GM10266 (cell line): ENCODE data around the gene GON4L.

Source experiments
- DNase-seq: peaks from one replicate; pipeline ENCODE4 v3.0.0; 2012; ENCODE audit errors: extremely low spot score
- CTCF ChIP-seq: IDR thresholded peaks from 2 replicates; pipeline ENCODE4 v1.5.1; 2012; ENCODE audit warnings: mild to moderate bottlenecking, low read depth; ENCODE audit not compliant: control insufficient read depth, insufficient read depth; ENCODE audit errors: missing control alignments

GON4L gene

GRCh38 chr1:155859234-155859829, 2.3 kb upstream of the GON4L start, which contains the start of gene SYT11:
TSS of gene SYT11 (plus strand) at chr1:155859567. CDS start at chr1:155859762, 195 bp downstream.
- no peak for TF ChIP-seq CTCF
- DNase-seq: peak; percentile 92

GRCh38 chr1:155858800-155859233, 1.8 kb upstream of the GON4L start:
- DNase-seq: peak; percentile 34
- TF ChIP-seq CTCF: no peak

GRCh38 chr1:155856257-155856974, 598 bp downstream of the GON4L start:
- DNase-seq: no peak

GRCh38 chr1:155850345-155850744, 6.7 kb downstream of the GON4L start:
- no peak for TF ChIP-seq CTCF

More at GRCh38 chr1:155856257-155856974, 598 bp downstream of the GON4L start:
- no peak for TF ChIP-seq CTCF

GRCh38 chr1:155847823-155848529, 9.0 kb downstream of the GON4L start:
- no peak for DNase-seq
- TF ChIP-seq CTCF: no peak

More at GRCh38 chr1:155850345-155850744, 6.7 kb downstream of the GON4L start:
- no peak for DNase-seq

GRCh38 chr1:155844860-155845421, 12.1 kb downstream of the GON4L start:
- DNase-seq: no peak
- no peak for TF ChIP-seq CTCF
